ENCODE data around the gene TMEM167A. TPM values are rescaled to one million over a fixed set of nuclear protein-coding genes. Genes with fewer than 3 reads are reported as not detected.

Gene TMEM167A
- total RNA-seq, 2 experiments from 2014 or later, result 33.8 to 37.1 TPM

GRCh38 chr5:83034528-83035207 is 42.5 kb downstream of the TMEM167A start:
- Histone ChIP-seq H3K36me3 (ENCODE audit: insufficient read depth, low read length) (no peaks in the 10 kb centered on the region), H3K9me3 (ENCODE audit: control insufficient read depth in 1 of 2, insufficient read depth in 1 of 2, low read length in 2 of 2) (no peaks in the 10 kb centered on the region), H3K4me1 (ENCODE audit: insufficient read depth, low read length) (no peaks in the 10 kb centered on the region), H3K4me3 (ENCODE audit: low read length) (no peak overlapping the region), H3K27ac (ENCODE audit: low read depth in 1 of 2, low read length in 2 of 2) (no peak overlapping the region), H3K27me3 (ENCODE audit: control insufficient read depth in 1 of 2, insufficient read depth in 2 of 2, low read length in 2 of 2) (no peaks in the 10 kb centered on the region)
- DNase-seq, result no peak
- Mint-ChIP-seq H3K4me3 (no peak overlapping the region), H3K4me1 (ENCODE audit: low read depth) (peaks cover 6% of the 10 kb centered on the region), H3K27ac (no peak overlapping the region), H3K27me3 (no peaks in the 10 kb centered on the region), H3K9me3 (no peaks in the 10 kb centered on the region), H3K36me3 (ENCODE audit: low read depth) (no peaks in the 10 kb centered on the region)
- intact Hi-C loops (cut with DNase I, micrococcal nuclease), result no loop called here
- no peak for ATAC-seq (ENCODE audit: poor library complexity)
- ChIA-PET POLR2A (no interaction called here), CTCF (no interaction called here)
- TF ChIP-seq CTCF (IDR thresholded peaks at IDR 0.05), result no peak

GRCh38 chr5:83034036-83034435 is 43.2 kb downstream of the TMEM167A start:
- Histone ChIP-seq H3K27ac (ENCODE audit: low read depth in 1 of 2, low read length in 2 of 2) (no peak overlapping the region), H3K27me3 (ENCODE audit: control insufficient read depth in 1 of 2, insufficient read depth in 2 of 2, low read length in 2 of 2) (no peaks in the 10 kb centered on the region), H3K4me1 (ENCODE audit: insufficient read depth, low read length) (no peaks in the 10 kb centered on the region), H3K36me3 (ENCODE audit: insufficient read depth, low read length) (no peaks in the 10 kb centered on the region), H3K4me3 (ENCODE audit: low read length) (no peak overlapping the region), H3K9me3 (ENCODE audit: control insufficient read depth in 1 of 2, insufficient read depth in 1 of 2, low read length in 2 of 2) (no peaks in the 10 kb centered on the region)
- ChIA-PET POLR2A (no interaction called here), CTCF (no interaction called here)
- Mint-ChIP-seq H3K9me3 (no peaks in the 10 kb centered on the region), H3K4me1 (ENCODE audit: low read depth) (peaks cover 6% of the 10 kb centered on the region), H3K4me3 (no peak overlapping the region), H3K27ac (no peak overlapping the region), H3K36me3 (ENCODE audit: low read depth) (no peaks in the 10 kb centered on the region), H3K27me3 (no peaks in the 10 kb centered on the region)
- intact Hi-C loops (cut with DNase I, micrococcal nuclease), result no loop called here
- no peak for TF ChIP-seq CTCF (IDR thresholded peaks at IDR 0.05)
- ATAC-seq (ENCODE audit: poor library complexity) (no peak), DNase-seq (no peak)

- H3K36me3 Mint-ChIP-seq (ENCODE audit: low read depth), result no peaks in the 10 kb centered on the region
- H3K4me1 Mint-ChIP-seq (ENCODE audit: low read depth), result no peaks in the 10 kb centered on the region
- no peak overlapping the region for H3K27ac ChIP-seq (ENCODE audit: low read depth in 1 of 2, low read length in 2 of 2)
- TF ChIP-seq CTCF (IDR thresholded peaks at IDR 0.05), result no peak
- H3K36me3 ChIP-seq (ENCODE audit: insufficient read depth, low read length), result no peaks in the 10 kb centered on the region
- H3K4me3 ChIP-seq (ENCODE audit: low read length), result no peak overlapping the region
- H3K9me3 Mint-ChIP-seq, result no peaks in the 10 kb centered on the region
- intact Hi-C loops (cut with DNase I, micrococcal nuclease), result no loop called here
- H3K27me3 ChIP-seq (ENCODE audit: control insufficient read depth in 1 of 2, insufficient read depth in 2 of 2, low read length in 2 of 2), result no peaks in the 10 kb centered on the region
- no peak overlapping the region for H3K4me3 Mint-ChIP-seq
- CTCF ChIA-PET, result no interaction called here
- H3K27ac Mint-ChIP-seq, result no peak overlapping the region
- no peak for ATAC-seq (ENCODE audit: poor library complexity)
- POLR2A ChIA-PET, result no interaction called here
- DNase-seq, result no peak
- H3K4me1 ChIP-seq (ENCODE audit: insufficient read depth, low read length), result no peaks in the 10 kb centered on the region
- H3K9me3 ChIP-seq (ENCODE audit: control insufficient read depth in 1 of 2, insufficient read depth in 1 of 2, low read length in 2 of 2), result no peaks in the 10 kb centered on the region
- no peaks in the 10 kb centered on the region for H3K27me3 Mint-ChIP-seq
These were observed 45.8 kb downstream of the TMEM167A start for GRCh38 chr5:83031381-83031780.
